Measurements from ENCODE around the gene OCIAD2. TPM values are rescaled to one million over a fixed set of nuclear protein-coding genes. Genes with fewer than 3 reads are reported as not detected.
"Not testable (repeated sequence)": the region's sequence is repeated elsewhere in the genome, so short reads cannot be mapped to it uniquely, and the experiment has no call there.

The OCIAD2 gene
- total RNA-seq, 4 donors from 2014 or later: 1.3 to 7.7 (median 2.4) TPM

GRCh38 chr4:48924416-48924815, 17.8 kb upstream of the OCIAD2 start:
- no peak for DNase-seq
- intact Hi-C loops (cut with DNase I; ENCODE audit: low total_unique reads) (no loop called here), in situ Hi-C loops (cut with MboI; ENCODE audit: low sequenced_read_pairs in 4 of 4) (no loop called here)
- no peak for ATAC-seq
- Histone ChIP-seq H3K4me3 (no peak overlapping the region), H3K27me3 (no peaks in the 10 kb centered on the region), H3K27ac (no peak overlapping the region), H3K4me1 (no peaks in the 10 kb centered on the region), H3K9me3 (no peaks in the 10 kb centered on the region), H3K36me3 (no peaks in the 10 kb centered on the region)
- TF ChIP-seq CTCF (IDR thresholded peaks at IDR 0.05 in 4 of 5, conservative IDR thresholded peaks at IDR 0.05 in 1 of 5) (no peak), POLR2A (IDR thresholded peaks at IDR 0.05) (no peak)

GRCh38 chr4:48923065-48923464, 16.5 kb upstream of the OCIAD2 start:
- H3K27ac ChIP-seq; intact Hi-C loops (cut with DNase I; ENCODE audit: low total_unique reads); H3K36me3 ChIP-seq; H3K4me1 ChIP-seq; H3K27me3 ChIP-seq; H3K4me3 ChIP-seq; ATAC-seq; H3K9me3 ChIP-seq; in situ Hi-C loops (cut with MboI; ENCODE audit: low sequenced_read_pairs in 4 of 4); DNase-seq: not testable (repeated sequence)

- H3K4me3 ChIP-seq: no peak overlapping the region
- no peak for DNase-seq
- no peak overlapping the region for H3K27ac ChIP-seq
- ATAC-seq: no peak
- H3K9me3 ChIP-seq: no peaks in the 10 kb centered on the region
- H3K27me3 ChIP-seq: no peaks in the 10 kb centered on the region
- in situ Hi-C loops (cut with MboI; ENCODE audit: low sequenced_read_pairs in 4 of 4) (no loop called here), intact Hi-C loops (cut with DNase I; ENCODE audit: low total_unique reads) (no loop called here)
- TF ChIP-seq CTCF (IDR thresholded peaks at IDR 0.05 in 4 of 5, conservative IDR thresholded peaks at IDR 0.05 in 1 of 5): no peak
- no peak for TF ChIP-seq POLR2A (IDR thresholded peaks at IDR 0.05)
- no peaks in the 10 kb centered on the region for H3K4me1 ChIP-seq
- no peaks in the 10 kb centered on the region for H3K36me3 ChIP-seq
Measured at GRCh38 chr4:48914311-48914710, 7.7 kb upstream of the OCIAD2 start.

- Histone ChIP-seq H3K36me3 (no peaks in the 10 kb centered on the region), H3K4me3 (no peak overlapping the region), H3K27me3 (no peaks in the 10 kb centered on the region), H3K4me1 (no peaks in the 10 kb centered on the region), H3K9me3 (no peaks in the 10 kb centered on the region), H3K27ac (no peak overlapping the region)
- ATAC-seq (no peak), DNase-seq (no peak)
- intact Hi-C loops (cut with DNase I; ENCODE audit: low total_unique reads): no loop called here
- in situ Hi-C loops (cut with MboI; ENCODE audit: low sequenced_read_pairs in 4 of 4): no loop called here
- TF ChIP-seq POLR2A (IDR thresholded peaks at IDR 0.05) (no peak), CTCF (IDR thresholded peaks at IDR 0.05 in 4 of 5, conservative IDR thresholded peaks at IDR 0.05 in 1 of 5) (no peak)
Measured at GRCh38 chr4:48913346-48913745, 6.8 kb upstream of the OCIAD2 start.

- intact Hi-C loops (cut with DNase I; ENCODE audit: low total_unique reads): no loop called here
- in situ Hi-C loops (cut with MboI; ENCODE audit: low sequenced_read_pairs in 4 of 4): no loop called here
Measured at GRCh38 chr4:48912349-48912748, 5.8 kb upstream of the OCIAD2 start.

More at GRCh38 chr4:48912349-48912748, 5.8 kb upstream of the OCIAD2 start:
- H3K36me3 ChIP-seq: no peaks in the 10 kb centered on the region
- no peak for DNase-seq
- H3K4me1 ChIP-seq: no peaks in the 10 kb centered on the region
- ATAC-seq: no peak
- no peaks in the 10 kb centered on the region for H3K9me3 ChIP-seq
- no peak overlapping the region for H3K4me3 ChIP-seq
- no peak overlapping the region for H3K27ac ChIP-seq
- no peak for TF ChIP-seq POLR2A (IDR thresholded peaks at IDR 0.05)
- TF ChIP-seq CTCF (IDR thresholded peaks at IDR 0.05 in 4 of 5, conservative IDR thresholded peaks at IDR 0.05 in 1 of 5): no peak
- no peaks in the 10 kb centered on the region for H3K27me3 ChIP-seq

All from gastrocnemius medialis (tissue), 4 donors.